ENCODE data around the gene OR52B2. TPM values are rescaled to one million over a fixed set of nuclear protein-coding genes. Genes with fewer than 3 reads are reported as not detected.
"Not testable (repeated sequence)": the region's sequence is repeated elsewhere in the genome, so short reads cannot be mapped to it uniquely, and the experiment has no call there.

OR52B2 gene
- polyA plus RNA-seq, 4 donors: not detected

DNA sequence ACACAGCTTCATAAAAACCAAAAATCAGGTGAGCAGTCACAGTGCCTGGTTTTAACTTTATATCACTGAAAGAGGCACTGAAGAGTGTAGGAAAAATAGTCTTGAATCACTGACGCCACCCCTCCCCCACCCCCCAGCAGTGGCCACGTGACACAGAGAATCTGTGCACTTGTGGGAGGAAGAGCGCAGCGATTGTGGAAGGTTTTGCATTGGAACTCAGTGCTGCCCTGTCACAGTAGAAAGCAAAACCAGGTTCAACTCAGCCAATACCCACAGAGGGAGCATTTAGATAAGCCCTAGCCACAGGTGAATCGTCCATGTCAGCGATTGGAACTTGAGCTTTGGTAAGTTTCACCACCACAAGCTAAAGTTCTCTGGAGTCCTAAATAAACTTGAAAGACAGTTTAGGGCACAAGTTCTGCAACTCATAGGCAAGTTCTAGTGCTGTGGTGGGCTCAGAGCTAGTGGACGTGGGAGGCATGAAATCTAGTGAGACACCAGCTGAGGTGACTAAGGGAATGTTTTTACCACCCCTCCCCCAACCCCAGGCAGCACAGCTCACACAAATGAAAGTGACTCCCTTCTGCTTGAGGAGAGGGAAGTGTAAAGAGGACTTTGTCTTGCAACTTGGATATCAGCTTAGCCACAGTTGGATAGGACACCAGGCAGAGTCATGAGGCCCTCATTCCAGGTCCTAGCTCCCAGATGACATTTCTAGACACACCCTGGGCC is 13.3 kb downstream of the OR52B2 start:
- no peak for DNase-seq (ENCODE audit: low read depth in 4 of 4, low spot score in 2 of 4)

DNA sequence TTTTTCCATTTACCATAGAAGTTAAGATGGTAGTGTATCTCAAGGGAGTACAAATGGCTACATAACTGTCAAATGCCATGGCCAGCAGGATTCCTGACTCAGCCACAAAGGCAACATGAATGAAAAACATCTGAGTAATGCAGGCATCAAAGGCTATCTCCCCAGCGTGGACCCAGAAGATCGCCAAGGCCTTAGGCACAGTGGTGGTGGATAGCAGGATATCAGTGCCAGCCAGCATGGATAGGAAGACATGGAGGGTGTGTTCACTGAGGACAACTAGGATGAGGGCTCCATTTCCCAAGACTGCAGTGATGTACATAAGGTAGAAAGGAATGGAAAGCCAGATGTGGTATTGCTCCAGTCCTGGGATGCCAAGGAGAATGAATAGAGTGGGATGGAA is 18.0 kb downstream of the OR52B2 start:
- no peak for DNase-seq (ENCODE audit: low read depth in 4 of 4, low spot score in 2 of 4)

DNA sequence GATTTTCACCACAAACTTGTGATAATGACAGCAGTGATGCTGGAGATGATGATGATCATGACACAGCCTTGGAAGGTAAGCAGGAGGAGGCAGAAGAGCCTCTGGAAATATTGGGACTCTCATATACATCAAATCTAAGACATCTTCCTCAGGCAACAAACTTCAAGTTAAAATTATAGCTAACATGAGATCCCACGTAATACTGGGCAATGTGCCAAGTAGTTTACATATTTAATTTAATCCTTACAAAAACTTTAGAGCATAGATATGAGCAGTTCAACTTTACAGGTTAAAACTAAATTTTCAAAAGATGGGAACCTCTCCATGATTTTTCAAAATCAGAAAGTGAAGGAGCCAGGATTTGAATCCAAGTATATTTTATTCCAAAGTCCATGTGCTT is 19.0 kb downstream of the OR52B2 start:
- no peak for DNase-seq (ENCODE audit: low read depth in 4 of 4, low spot score in 2 of 4)

DNA sequence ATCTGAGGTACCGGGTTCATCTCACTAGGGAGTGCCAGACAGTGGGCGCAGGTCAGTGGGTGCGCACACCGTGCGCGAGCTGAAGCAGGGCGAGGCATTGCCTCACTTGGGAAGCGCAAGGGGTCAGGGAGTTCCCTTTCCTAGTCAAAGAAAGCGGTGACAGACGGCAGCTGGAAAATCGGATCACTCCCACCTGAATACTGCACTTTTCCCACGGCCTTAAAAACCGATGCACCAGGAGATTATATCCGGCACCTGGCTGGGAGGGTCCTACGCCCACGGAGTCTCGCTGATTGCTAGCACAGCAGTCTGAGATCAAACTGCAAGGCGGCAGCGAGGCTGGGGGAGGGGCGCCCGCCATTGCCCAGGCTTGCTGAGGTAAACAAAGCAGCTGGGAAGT is 26.4 kb downstream of the OR52B2 start:
- not testable (repeated sequence) for DNase-seq (ENCODE audit: low read depth in 4 of 4, low spot score in 2 of 4)

DNA sequence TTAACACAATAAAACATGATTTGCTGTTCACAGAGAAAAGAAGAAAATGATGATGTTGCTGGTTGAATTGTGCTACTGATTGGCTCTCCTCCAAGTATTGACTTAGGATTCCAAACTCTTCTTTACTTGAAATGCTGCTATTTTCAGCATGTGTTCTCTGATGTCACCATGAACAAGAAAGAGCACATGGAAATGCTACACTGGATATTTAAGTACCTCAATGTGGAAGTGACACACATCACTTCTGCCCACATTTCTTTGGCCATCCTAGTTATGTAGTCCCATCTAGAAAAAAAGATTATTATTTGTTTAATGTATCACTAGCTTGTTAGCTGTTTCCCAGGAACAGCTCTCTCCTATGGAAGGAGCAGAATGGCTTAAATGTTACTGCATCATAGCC is 27.2 kb downstream of the OR52B2 start:
- no peak for DNase-seq (ENCODE audit: low read depth in 4 of 4, low spot score in 2 of 4)

DNA sequence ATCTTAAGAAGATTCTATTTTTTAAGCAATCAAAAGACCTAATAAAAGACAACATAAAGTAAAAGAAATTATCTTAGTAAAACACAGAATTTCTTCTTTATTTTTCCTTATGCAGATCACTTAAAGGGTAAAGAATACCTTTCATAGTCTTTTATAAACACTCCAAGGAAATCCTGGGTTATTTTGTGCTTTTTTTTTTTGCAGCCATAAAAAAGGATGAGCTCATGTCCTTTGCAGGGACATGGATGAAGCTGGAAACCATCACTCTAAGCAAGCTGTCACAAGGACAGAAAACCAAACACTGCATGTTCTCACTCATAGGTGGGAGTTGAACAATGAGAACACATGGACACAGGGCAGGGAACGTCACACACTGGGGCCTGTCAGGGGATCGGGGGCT is 34.2 kb downstream of the OR52B2 start:
- not testable (repeated sequence) for DNase-seq (ENCODE audit: low read depth in 4 of 4, low spot score in 2 of 4)

DNA sequence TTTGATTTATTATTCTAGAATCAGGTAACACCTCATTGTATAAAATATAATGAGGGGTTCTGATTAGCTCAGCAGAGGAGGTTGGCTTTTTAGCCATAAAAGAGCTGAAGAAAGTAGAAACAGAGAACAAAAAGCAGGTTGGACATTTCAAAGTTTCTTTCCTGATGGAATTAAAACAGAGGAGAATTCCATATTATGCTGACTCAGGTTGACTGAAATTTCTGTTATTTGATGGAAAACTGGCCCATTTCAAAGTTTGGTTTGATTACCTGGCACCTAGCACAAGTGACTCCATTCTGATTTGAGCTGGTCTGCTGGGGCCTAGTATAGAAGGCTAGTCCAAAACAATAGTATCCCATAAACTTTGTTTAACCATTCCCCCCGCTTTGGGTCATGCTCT is 37.7 kb downstream of the OR52B2 start:
- DNase-seq (ENCODE audit: low read depth in 4 of 4, low spot score in 2 of 4): no peak

DNA sequence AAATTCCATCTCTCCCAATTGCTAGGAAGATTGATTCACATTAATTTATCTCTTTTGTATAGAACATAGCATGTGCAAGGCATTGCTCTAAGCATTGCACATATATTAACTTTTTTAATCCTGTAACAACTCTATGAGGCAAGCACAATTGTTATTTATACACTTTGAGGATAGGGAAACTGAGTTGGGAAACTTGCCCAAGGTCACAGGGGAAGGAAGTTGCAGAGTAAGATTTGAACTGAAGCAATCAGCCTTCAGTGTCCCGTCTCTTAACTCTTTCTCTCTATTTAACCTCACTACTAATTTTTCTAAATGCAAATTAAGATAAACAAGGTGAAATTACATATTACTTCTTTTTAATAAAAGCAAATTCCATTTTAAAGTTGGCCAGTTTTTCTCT is 40.5 kb downstream of the OR52B2 start:
- DNase-seq (ENCODE audit: low read depth in 4 of 4, low spot score in 2 of 4): no peak

DNA sequence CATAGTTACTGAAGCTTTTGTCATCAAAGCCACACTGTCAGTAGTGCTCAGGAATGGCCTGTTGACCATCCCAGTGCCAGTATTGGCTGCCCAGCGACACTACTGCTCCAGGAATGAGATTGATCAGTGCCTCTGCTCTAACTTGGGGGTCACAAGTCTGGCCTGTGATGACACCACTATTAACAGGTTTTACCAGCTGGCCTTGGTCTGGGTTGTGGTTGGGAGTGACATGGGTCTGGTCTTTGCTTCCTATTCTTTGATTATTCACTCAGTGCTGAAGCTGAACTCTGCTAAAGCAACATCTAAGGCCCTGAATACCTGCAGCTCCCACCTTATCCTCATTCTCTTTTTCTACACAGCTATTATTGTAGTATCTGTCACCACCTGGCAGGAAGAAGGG is 41.1 kb downstream of the OR52B2 start:
- no peak for DNase-seq (ENCODE audit: low read depth in 4 of 4, low spot score in 2 of 4)

DNA sequence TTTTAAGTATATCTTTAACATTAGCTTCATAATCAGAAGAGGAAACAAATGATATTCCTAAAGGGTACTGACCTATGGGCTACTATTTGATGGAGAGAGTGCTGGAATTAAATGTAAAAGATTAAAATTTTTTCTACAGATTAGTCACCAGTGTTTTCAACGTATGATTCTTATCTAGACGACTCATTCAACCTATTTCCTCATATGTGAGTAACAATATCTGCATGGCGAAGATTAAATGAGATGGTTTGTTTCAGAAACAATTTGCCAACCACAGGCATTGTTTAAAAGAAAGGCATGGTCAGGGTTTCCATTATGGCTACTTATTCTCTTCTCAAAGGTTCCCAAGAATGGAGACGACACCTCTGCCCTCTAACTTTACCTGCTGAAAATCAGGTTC is 42.2 kb downstream of the OR52B2 start:
- no peak for DNase-seq (ENCODE audit: low read depth in 4 of 4, low spot score in 2 of 4)

DNA sequence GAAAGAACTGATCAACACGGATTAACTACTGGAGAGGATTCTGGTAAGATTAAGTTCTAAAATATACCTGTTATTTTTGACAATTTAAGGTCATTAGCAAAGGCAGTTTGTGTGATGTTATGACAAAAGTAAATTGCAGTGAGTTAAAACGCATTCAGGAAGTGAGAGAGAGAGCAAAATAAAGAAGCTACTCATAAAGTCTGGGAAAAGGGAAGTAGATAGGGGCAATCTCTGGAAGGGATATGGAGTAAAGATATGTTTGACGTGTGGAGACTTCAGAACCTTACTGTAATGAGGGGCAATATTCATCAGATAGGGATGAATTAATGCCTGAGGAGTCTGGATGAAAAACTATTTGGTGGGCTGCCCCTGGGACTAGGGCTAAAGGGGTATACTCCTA is 45.9 kb downstream of the OR52B2 start:
- no peak for DNase-seq (ENCODE audit: low read depth in 4 of 4, low spot score in 2 of 4)

Other genes starting within 250 kb of the OR52B2 start
- not detected for gene OR56A3, start 228.1 kb downstream of the OR52B2 start, polyA plus RNA-seq (ENCODE audit: insufficient read length in 4 of 4)
- gene OR56A5, start 201.8 kb downstream of the OR52B2 start, polyA plus RNA-seq (ENCODE audit: insufficient read length in 4 of 4): not detected
- gene OR52L1, start 183.3 kb downstream of the OR52B2 start, polyA plus RNA-seq (ENCODE audit: insufficient read length in 4 of 4): not detected
- gene OR56A4, start 163.4 kb downstream of the OR52B2 start, polyA plus RNA-seq (ENCODE audit: insufficient read length in 4 of 4): under 1 TPM in 3 of 4 donors, not detected in 1; 0.05 to 0.09 (median 0.06) TPM
- under 1 TPM in 2 of 4 donors, not detected in 2; 0.01 to 0.02 TPM for gene OR56A1, start 139.6 kb downstream of the OR52B2 start, polyA plus RNA-seq (ENCODE audit: insufficient read length in 4 of 4)
- under 1 TPM in 3 of 4 donors, not detected in 1; 0.19 to 0.23 (median 0.22) TPM for gene OR56B4, start 62.6 kb downstream of the OR52B2 start, polyA plus RNA-seq (ENCODE audit: insufficient read length in 4 of 4)
- under 1 TPM in 2 of 4 donors, not detected in 2; 0.21 to 0.27 TPM for gene OR52W1, start 28.9 kb upstream of the OR52B2 start, polyA plus RNA-seq (ENCODE audit: insufficient read length in 4 of 4)
- gene C11orf42, start 35.2 kb upstream of the OR52B2 start, polyA plus RNA-seq (ENCODE audit: insufficient read length in 4 of 4): 1 to 10 TPM in 2 of 4 donors, under 1 TPM in 2; 0.66 to 2.6 (median 1.5) TPM
- gene FHIP1B, start 64.3 kb upstream of the OR52B2 start, polyA plus RNA-seq (ENCODE audit: insufficient read length in 4 of 4): 10 to 100 TPM; 37.7 to 76.2 (median 56.7) TPM
- under 1 TPM in 3 of 4 donors, not detected in 1; 0.23 to 0.34 (median 0.27) TPM for gene CNGA4, start 68.8 kb upstream of the OR52B2 start, polyA plus RNA-seq (ENCODE audit: insufficient read length in 4 of 4)
- 1 to 10 TPM in 1 of 4 donors, under 1 TPM in 3; 0.28 to 1.1 (median 0.67) TPM for gene CCKBR, start 89.5 kb upstream of the OR52B2 start, polyA plus RNA-seq (ENCODE audit: insufficient read length in 4 of 4)
- gene CAVIN3, start 150.2 kb upstream of the OR52B2 start, polyA plus RNA-seq (ENCODE audit: insufficient read length in 4 of 4): 10 to 100 TPM; 13.3 to 25.4 (median 18.4) TPM
- gene SMPD1, start 220.1 kb upstream of the OR52B2 start, polyA plus RNA-seq (ENCODE audit: insufficient read length in 4 of 4): 10 to 100 TPM; 31.8 to 35.9 (median 35.4) TPM
- 10 to 100 TPM; 49.1 to 71.1 (median 59.7) TPM for gene APBB1, start 248.8 kb upstream of the OR52B2 start, polyA plus RNA-seq (ENCODE audit: insufficient read length in 4 of 4)

Measured in left renal cortex interstitium (tissue), 4 donors.